ENCODE measurements around the gene NTMT1. TPM values are rescaled to one million over a fixed set of nuclear protein-coding genes. Genes with fewer than 3 reads are reported as not detected.

Gene NTMT1
- total RNA-seq, 1 donor, result 27.6 TPM

DNA sequence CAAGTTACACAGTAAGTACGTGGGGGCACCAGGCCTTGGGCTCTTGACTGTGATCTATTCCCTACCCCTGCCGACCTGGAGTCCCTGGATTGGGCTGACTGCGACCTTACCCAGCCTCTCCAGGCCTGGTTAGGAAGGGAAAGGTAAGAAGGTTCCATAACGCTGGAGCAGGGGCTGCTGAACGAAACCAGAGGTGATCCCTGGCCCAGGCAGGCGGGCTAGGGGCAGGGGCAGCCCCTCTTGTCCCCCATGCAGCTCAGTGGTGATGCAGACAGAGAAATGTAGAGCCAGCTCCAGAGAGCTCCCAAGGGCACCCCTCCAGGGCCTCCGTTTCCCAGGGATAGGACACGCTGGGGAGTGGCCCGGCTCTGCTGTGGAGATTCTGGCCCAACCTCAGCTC, 53.6 kb downstream of the NTMT1 start:
- H3K4me3 ChIP-seq (ENCODE audit: low read depth, low read length), result no peak overlapping the region
- DNase-seq (ENCODE audit: low read depth), result no peak
- TF ChIP-seq, protein P1, sequence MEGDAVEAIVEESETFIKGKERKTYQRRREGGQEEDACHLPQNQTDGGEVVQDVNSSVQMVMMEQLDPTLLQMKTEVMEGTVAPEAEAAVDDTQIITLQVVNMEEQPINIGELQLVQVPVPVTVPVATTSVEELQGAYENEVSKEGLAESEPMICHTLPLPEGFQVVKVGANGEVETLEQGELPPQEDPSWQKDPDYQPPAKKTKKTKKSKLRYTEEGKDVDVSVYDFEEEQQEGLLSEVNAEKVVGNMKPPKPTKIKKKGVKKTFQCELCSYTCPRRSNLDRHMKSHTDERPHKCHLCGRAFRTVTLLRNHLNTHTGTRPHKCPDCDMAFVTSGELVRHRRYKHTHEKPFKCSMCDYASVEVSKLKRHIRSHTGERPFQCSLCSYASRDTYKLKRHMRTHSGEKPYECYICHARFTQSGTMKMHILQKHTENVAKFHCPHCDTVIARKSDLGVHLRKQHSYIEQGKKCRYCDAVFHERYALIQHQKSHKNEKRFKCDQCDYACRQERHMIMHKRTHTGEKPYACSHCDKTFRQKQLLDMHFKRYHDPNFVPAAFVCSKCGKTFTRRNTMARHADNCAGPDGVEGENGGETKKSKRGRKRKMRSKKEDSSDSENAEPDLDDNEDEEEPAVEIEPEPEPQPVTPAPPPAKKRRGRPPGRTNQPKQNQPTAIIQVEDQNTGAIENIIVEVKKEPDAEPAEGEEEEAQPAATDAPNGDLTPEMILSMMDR (IDR thresholded peaks at IDR 0.05; ENCODE audit: insufficient read depth, low read length), result no peak

DNA sequence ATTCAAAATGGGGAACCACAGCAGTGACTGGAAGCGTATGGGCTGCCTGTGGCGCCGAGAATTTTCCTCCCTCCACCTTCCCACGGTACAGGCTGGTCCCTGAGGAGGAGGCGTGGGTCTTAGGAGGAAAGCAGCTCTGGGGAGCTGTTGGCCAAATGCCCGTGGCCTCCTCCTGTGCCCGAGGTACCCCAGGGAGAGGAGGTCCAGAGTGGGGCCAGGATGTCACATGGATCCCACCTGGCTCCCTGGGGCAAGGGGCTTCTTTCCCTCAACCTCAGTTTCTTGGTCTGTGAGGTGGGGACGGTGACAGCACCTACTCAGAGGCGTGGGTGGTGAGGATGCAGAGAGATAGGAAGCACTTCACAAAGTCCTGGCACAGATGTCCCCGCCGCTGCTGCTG, 56.0 kb downstream of the NTMT1 start:
- H3K4me3 ChIP-seq (ENCODE audit: low read depth, low read length), result no peak overlapping the region
- TF ChIP-seq, protein P1 (IDR thresholded peaks at IDR 0.05; ENCODE audit: insufficient read depth, low read length), result no peak
- DNase-seq (ENCODE audit: low read depth), result no peak

DNA sequence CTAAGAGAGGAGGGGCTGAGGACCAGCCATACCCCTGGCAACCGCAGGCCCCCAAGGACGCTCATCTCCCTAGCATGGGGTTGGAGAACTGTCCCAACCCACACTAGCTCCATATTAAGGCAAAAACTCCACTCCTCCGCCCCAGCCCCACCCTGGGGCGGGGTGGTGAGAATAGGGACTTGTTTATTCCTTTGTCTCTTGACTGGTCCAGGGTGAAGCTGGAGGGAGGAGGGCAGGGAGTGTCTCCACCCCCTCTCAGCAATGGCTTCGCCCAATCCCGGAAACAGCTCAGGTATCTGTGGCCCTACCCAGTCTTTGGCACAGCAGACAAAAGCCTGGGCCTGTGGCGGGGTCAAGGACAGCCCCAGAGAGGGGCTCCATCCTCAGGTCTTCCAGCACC, 56.4 kb downstream of the NTMT1 start:
- DNase-seq (ENCODE audit: low read depth), result no peak
- TF ChIP-seq, protein P1 (IDR thresholded peaks at IDR 0.05; ENCODE audit: insufficient read depth, low read length), result no peak

DNA sequence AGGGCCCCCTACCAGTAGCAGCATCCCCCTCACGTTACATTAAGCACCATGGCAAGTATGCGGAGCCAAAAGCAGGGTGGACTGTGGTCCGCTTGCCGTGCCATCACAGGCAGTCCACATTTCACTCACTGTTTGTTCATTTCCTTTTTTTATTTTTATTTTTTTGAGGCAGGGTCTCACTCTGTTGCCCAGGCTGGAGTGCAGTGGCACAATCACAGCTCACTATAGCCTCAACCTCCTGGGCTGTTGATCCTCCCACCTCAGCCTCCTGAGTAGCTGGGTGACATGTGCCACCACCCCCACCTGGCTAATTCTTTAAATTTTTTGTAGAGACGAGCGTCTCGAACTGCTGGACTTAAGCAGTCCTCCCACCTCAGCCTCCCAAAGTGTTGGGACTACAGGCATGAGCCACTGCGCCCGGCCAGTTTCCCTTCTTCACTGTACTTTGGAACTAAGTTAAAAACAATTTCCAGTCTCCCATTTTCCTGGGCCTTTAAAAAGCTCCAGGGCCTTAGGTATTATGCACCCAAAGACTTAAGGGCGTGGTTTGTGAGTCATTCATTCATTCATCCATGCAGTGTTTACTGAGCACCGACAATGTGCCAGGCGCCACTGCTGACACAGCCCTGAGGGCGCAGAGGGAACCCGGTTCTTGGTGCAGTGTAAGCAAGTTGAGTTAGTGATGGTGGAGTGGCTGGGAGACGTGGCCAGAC, 59.4 kb downstream of the NTMT1 start:
- H3K4me3 ChIP-seq (ENCODE audit: low read depth, low read length), result no peak overlapping the region
- peak; percentile 61 for DNase-seq (ENCODE audit: low read depth)
- TF ChIP-seq, protein P1 (IDR thresholded peaks at IDR 0.05; ENCODE audit: insufficient read depth, low read length), result no peak

More for the DNA sequence above, 56.4 kb downstream of the NTMT1 start:
- H3K4me3 ChIP-seq (ENCODE audit: low read depth, low read length), result no peak overlapping the region

Other genes starting within 250 kb of the NTMT1 start
- 0.98 TPM in 1 of 2 replicates, not detected in the other for gene C9orf50, start 5.1 kb upstream of the NTMT1 start, total RNA-seq (ENCODE audit: low replicate concordance)
- 7.0 and 14.0 TPM in 2 replicates for gene ASB6, start 16.0 kb downstream of the NTMT1 start, total RNA-seq (ENCODE audit: low replicate concordance)
- gene PRRX2, start 39.5 kb downstream of the NTMT1 start, total RNA-seq (ENCODE audit: low replicate concordance), result 3.5 and 36.1 TPM in 2 replicates
- 6.9 and 30.9 TPM in 2 replicates for gene PTGES, start 126.9 kb downstream of the NTMT1 start, total RNA-seq (ENCODE audit: low replicate concordance)
- 24.9 and 36.2 TPM in 2 replicates for gene TOR1B, start 177.0 kb downstream of the NTMT1 start, total RNA-seq (ENCODE audit: low replicate concordance)
- gene TOR1A, start 198.0 kb downstream of the NTMT1 start, total RNA-seq (ENCODE audit: low replicate concordance), result 23.0 and 48.9 TPM in 2 replicates
- gene C9orf78, start 209.1 kb downstream of the NTMT1 start, total RNA-seq (ENCODE audit: low replicate concordance), result 37.3 and 107 TPM in 2 replicates
- 7.5 and 11.4 TPM in 2 replicates for gene USP20, start 209.3 kb downstream of the NTMT1 start, total RNA-seq (ENCODE audit: low replicate concordance)

Data from fibroblast of the aortic adventitia (primary cell).